ENCODE measurements around the gene CDHR3. TPM values are rescaled to one million over a fixed set of nuclear protein-coding genes. Genes with fewer than 3 reads are reported as not detected.

CDHR3 gene
- total RNA-seq, 1 experiment from 2014 or later: 20.4 TPM

- DNase-seq (ENCODE audit: low spot score): no peak
Observed at GRCh38 chr7:106064316-106064715, 101.3 kb downstream of the CDHR3 start.

- DNase-seq (ENCODE audit: low spot score): peak; percentile 98
Observed at GRCh38 chr7:106064771-106065574, 101.9 kb downstream of the CDHR3 start.

DNA sequence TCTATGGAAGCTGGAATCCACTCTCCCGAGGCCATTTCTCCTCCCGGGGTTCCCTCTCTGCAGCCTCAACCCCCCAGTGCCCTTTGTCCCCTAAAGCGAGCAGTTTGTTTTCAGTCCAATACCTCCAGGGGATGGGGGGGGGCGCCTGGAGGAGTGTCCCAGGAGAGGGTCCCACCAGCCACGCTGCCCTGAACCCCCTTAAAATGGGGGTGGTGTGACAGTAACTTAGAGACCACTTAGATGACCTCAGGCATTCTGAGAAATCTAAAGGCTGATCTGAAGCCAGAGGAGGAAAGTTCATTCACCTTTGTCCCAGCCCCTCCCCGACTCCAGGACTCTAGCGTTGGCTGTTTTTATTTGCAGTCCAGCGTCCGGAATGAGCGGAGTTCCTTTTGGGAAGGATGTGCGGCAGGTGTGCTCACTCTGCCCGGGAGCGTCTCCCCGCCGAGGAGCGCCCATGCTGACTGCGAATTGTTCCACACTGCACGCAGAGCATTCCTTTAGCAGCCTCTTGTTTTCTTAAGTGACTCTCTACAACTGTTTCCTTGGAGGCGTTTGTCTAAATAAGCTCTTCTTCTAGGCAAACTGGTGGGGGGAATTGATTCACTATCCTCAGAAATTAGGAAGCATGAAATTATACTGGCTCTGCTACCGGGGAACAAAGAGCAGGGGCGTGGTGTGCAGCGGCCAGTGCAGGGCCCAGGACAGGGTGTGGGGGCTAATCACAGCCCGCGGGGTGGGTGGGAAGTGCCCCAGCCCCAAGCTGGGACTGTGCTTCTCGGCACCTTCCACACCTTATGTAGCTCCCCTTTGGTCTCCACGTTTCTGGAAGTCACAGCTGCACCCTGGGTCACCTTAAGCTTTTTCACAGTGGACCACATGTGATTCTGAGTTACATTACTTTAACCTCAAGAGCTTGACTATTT lies 102.8 kb downstream of the CDHR3 start:
- DNase-seq (ENCODE audit: low spot score): peak; percentile 83

GRCh38 chr7:106067678-106068077 lies 104.6 kb downstream of the CDHR3 start:
- no peak for DNase-seq (ENCODE audit: low spot score)

DNA sequence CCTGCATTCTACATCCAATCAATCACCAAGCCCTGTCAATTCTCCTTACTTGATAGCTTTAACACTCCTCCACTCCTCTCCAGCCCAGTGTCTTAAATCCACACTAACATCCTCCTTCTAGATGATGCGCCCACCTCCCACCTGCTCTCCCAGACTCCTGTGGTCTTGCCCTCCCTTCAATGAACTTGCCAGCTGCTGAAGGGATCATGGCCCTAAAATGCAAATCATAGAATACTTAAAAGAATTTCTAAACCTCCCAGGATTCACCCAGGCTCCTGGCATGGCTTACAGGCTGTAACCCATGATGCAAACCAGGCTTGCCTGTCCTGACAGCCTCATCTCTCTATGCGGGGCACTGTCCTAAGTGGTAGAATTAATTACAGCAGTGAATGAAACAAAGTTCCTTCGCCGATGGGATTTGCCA lies 105.5 kb downstream of the CDHR3 start:
- DNase-seq (ENCODE audit: low spot score): no peak

GRCh38 chr7:106068986-106069385 lies 105.9 kb downstream of the CDHR3 start:
- DNase-seq (ENCODE audit: low spot score): peak; percentile 32

GRCh38 chr7:106069471-106070200 lies 106.6 kb downstream of the CDHR3 start:
- no peak for DNase-seq (ENCODE audit: low spot score)

- no peak for DNase-seq (ENCODE audit: low spot score)
Observed at GRCh38 chr7:106070201-106070551, 107.1 kb downstream of the CDHR3 start.

DNA sequence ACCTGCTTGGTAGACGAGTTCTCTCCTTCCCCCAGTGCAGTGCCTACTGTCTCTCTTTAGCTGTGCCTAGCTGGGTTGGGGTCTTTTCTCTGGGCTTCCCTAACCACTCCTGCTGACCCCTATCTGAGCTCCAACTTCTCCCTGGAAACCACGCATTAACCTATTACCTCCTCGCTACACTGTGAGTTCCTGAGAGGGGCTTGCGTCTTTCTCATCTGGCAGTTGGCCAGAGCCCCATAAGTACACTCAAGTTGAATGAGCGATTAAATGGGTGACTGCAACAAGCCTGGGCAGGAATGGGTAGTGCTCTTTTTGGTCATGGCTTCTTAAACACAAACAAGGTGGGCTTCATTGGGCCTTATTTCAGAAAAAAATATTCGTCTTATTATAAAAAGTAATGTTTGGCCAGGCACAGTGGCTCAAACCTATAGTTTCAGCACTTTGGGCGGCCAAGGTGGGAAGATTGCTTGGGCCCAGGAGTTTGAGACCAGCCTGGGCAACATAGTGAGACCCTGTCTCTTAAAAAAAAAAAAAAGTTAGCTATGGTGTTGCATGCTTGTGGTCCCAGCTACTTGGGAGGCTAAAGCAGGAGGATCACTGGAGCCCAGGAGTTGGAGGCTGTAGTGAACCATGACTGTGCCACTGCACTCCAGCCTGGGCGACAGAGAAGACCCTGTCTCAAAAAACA lies 107.6 kb downstream of the CDHR3 start:
- no peak for DNase-seq (ENCODE audit: low spot score)

GRCh38 chr7:106071356-106071998 lies 108.4 kb downstream of the CDHR3 start:
- DNase-seq (ENCODE audit: low spot score): peak; percentile 96

- DNase-seq (ENCODE audit: low spot score): peak; percentile 73
Observed at GRCh38 chr7:106071999-106072714, 109.1 kb downstream of the CDHR3 start.

- no peak for DNase-seq (ENCODE audit: low spot score)
Observed at GRCh38 chr7:106072715-106073091, 109.6 kb downstream of the CDHR3 start.

GRCh38 chr7:106073701-106074100 lies 110.6 kb downstream of the CDHR3 start:
- no peak for DNase-seq (ENCODE audit: low spot score)

- DNase-seq (ENCODE audit: low spot score): no peak
Observed at GRCh38 chr7:106074257-106074656, 111.2 kb downstream of the CDHR3 start.

GRCh38 chr7:106075937-106076336 lies 112.9 kb downstream of the CDHR3 start:
- DNase-seq (ENCODE audit: low spot score): no peak

GRCh38 chr7:106076537-106076936 lies 113.5 kb downstream of the CDHR3 start:
- DNase-seq (ENCODE audit: low spot score): no peak

DNA sequence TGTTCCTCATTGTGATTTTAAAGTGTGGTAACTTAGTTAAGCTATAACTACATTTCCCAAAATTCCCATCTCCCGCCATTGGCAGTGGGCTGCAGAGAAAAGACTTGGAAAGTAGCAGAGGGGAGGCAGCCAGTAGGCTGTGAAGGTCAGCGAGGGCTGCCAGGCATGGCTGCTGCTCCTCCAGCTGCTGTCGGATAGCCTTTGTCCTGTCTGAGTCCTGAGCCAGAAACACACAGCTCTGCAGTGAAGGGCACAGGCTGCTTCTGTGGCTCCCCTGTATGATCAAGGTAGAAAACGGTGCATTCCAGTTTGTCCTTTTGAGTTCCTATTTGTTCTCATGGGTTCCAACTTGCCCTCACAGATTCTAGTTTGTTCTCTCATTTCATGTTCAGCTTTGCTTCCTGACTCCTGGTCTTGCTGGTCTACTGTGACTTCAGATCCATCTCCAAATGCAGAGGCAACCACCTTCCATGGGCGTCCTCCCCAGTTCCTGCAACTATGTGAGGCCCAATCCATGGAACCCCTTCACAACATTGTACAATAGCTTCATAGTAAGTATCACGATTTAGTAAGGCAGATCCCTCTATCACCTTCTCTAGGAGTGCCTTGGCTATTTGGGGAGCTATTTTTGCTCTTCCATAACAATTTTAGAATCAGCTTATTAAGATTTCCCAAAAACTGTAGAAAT lies 117.4 kb downstream of the CDHR3 start:
- DNase-seq (ENCODE audit: low spot score): no peak

GRCh38 chr7:106082087-106082854 lies 119.2 kb downstream of the CDHR3 start:
- DNase-seq (ENCODE audit: low spot score): no peak

Measured in HT-29 (cell line).